ENCODE data around the gene PGAM2. TPM values are rescaled to one million over a fixed set of nuclear protein-coding genes. Genes with fewer than 3 reads are reported as not detected.

The PGAM2 gene
- polyA plus RNA-seq, 12 donors = 73.0 to 343 (median 210) TPM; not detected in 1

- no peak for DNase-seq
These were observed 22.8 kb upstream of the PGAM2 start for GRCh38 chr7:44087911-44088838.

GRCh38 chr7:44086627-44087026 is 21.3 kb upstream of the PGAM2 start:
- no peak for DNase-seq

GRCh38 chr7:44085546-44085945 is 20.2 kb upstream of the PGAM2 start:
- DNase-seq = no peak

GRCh38 chr7:44084701-44085100 is 19.3 kb upstream of the PGAM2 start:
- DNase-seq = no peak

GRCh38 chr7:44083796-44084195 is 18.4 kb upstream of the PGAM2 start:
- DNase-seq = no peak

GRCh38 chr7:44082541-44083207 is 17.3 kb upstream of the PGAM2 start:
- DNase-seq = peak; percentile 97

GRCh38 chr7:44081266-44081748 is 15.9 kb upstream of the PGAM2 start:
- no peak for DNase-seq

GRCh38 chr7:44080686-44081265 is 15.4 kb upstream of the PGAM2 start:
- no peak for DNase-seq

- no peak for DNase-seq
These were observed 14.8 kb upstream of the PGAM2 start for GRCh38 chr7:44080118-44080517.

- DNase-seq = no peak
These were observed 14.1 kb upstream of the PGAM2 start for GRCh38 chr7:44079331-44080021.

GRCh38 chr7:44078521-44078920 is 13.2 kb upstream of the PGAM2 start:
- DNase-seq = no peak

GRCh38 chr7:44077681-44078091 is 12.3 kb upstream of the PGAM2 start:
- DNase-seq = no peak

GRCh38 chr7:44077061-44077460 is 11.7 kb upstream of the PGAM2 start:
- no peak for DNase-seq

- no peak for DNase-seq
These were observed 10.9 kb upstream of the PGAM2 start for GRCh38 chr7:44076101-44076895.

GRCh38 chr7:44075296-44076075 is 10.1 kb upstream of the PGAM2 start:
- DNase-seq = no peak

GRCh38 chr7:44074349-44074695 is 9.0 kb upstream of the PGAM2 start:
- DNase-seq = no peak

- DNase-seq = no peak
These were observed 8.4 kb upstream of the PGAM2 start for GRCh38 chr7:44073664-44074348.

GRCh38 chr7:44072364-44073231 is 7.2 kb upstream of the PGAM2 start:
- DNase-seq = peak; percentile 52
